Measurements from ENCODE around the gene EPG5. TPM values are rescaled to one million over a fixed set of nuclear protein-coding genes. Genes with fewer than 3 reads are reported as not detected.

Gene EPG5
- total RNA-seq, 4 donors from 2014 or later = 20.4 to 34.3 (median 28.2) TPM

DNA sequence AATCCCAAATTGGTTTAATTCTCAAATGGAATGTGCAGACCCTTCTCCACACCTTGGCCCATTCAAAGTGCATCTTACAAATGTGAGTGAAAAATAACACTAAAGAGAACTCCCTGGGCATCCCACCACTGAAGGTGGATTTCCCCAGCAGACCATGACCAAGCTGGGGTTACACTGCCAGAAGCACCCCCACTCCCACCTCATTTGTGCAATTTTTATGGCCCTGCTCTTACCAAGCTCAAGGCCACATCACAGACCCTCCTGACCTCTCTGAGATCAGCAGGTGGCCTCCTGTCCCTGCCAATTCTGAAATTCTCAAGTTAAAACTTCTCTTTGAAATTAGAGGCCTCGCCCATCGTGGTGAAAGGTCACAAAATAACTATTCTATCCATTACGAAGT is 120.0 kb downstream of the EPG5 start:
- no peak overlapping the region for H3K4me3 ChIP-seq
- H3K36me3 ChIP-seq = peaks cover 8 to 32% (median 16%) of the 10 kb centered on the region in 4 donors
- no peak overlapping the region for H3K27ac ChIP-seq (replicated peaks in 1 of 4)
- H3K4me1 ChIP-seq = peaks cover 0 to 14% (median 12%) of the 10 kb centered on the region in 4 donors
- WGBS = 61% methylated on average over 3 of the region's 3 CpGs
- no peaks in the 10 kb centered on the region for H3K9me3 ChIP-seq
- intact Hi-C loops (cut with DNase I) = no loop called here
- no peak for DNase-seq (ENCODE audit: extremely low spot score)
- H3K27me3 ChIP-seq = no peaks in the 10 kb centered on the region
- TF ChIP-seq POLR2A (IDR thresholded peaks at IDR 0.05; ENCODE audit: low read depth) = no peak
- no peak for TF ChIP-seq EP300 (IDR thresholded peaks at IDR 0.05)
- TF ChIP-seq POLR2AphosphoS5 (IDR thresholded peaks at IDR 0.05) = no peak
- TF ChIP-seq, protein P1, sequence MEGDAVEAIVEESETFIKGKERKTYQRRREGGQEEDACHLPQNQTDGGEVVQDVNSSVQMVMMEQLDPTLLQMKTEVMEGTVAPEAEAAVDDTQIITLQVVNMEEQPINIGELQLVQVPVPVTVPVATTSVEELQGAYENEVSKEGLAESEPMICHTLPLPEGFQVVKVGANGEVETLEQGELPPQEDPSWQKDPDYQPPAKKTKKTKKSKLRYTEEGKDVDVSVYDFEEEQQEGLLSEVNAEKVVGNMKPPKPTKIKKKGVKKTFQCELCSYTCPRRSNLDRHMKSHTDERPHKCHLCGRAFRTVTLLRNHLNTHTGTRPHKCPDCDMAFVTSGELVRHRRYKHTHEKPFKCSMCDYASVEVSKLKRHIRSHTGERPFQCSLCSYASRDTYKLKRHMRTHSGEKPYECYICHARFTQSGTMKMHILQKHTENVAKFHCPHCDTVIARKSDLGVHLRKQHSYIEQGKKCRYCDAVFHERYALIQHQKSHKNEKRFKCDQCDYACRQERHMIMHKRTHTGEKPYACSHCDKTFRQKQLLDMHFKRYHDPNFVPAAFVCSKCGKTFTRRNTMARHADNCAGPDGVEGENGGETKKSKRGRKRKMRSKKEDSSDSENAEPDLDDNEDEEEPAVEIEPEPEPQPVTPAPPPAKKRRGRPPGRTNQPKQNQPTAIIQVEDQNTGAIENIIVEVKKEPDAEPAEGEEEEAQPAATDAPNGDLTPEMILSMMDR (IDR thresholded peaks at IDR 0.05) = no peak

DNA sequence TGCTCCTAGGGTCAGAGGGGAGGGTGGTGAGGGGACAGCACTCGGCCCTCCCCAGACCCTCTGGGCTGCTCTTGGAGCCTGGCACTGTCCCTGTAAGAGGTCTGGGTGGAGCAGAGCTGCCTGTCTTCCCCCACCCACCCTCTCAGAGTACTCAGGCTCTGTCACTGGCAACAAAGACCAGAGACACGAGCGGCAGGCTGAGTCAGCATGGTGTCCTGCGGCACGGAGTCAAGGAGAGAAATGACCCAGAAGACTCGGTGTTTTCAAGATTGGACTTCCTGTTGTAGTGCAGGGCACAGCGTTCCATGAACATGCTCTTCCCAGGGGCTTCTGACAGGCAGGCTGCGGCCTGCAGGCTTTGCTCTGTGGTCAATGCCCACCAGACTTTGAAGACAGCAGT is 121.7 kb downstream of the EPG5 start:
- Histone ChIP-seq H3K4me1 (no peaks in the 10 kb centered on the region), H3K9me3 (no peaks in the 10 kb centered on the region), H3K36me3 (peaks cover 8 to 22% (median 12%) of the 10 kb centered on the region in 4 donors), H3K27ac (replicated peaks in 1 of 4) (no peak overlapping the region), H3K4me3 (no peak overlapping the region), H3K27me3 (peaks cover 0 to 11% (median 0%) of the 10 kb centered on the region in 4 donors)
- 90% methylated on average over 2 of the region's 8 CpGs for WGBS
- DNase-seq (ENCODE audit: extremely low spot score) = no peak
- intact Hi-C loops (cut with DNase I) = no loop called here
- no peak for TF ChIP-seq EP300 (IDR thresholded peaks at IDR 0.05)
- no peak for TF ChIP-seq POLR2AphosphoS5 (IDR thresholded peaks at IDR 0.05)
- TF ChIP-seq, protein P1 (IDR thresholded peaks at IDR 0.05) = no peak
- TF ChIP-seq POLR2A (IDR thresholded peaks at IDR 0.05; ENCODE audit: low read depth) = no peak

- intact Hi-C loops (cut with DNase I) = no loop called here
- TF ChIP-seq EP300 (IDR thresholded peaks at IDR 0.05) (no peak), POLR2AphosphoS5 (IDR thresholded peaks at IDR 0.05) (no peak), POLR2A (IDR thresholded peaks at IDR 0.05; ENCODE audit: low read depth) (no peak)
- TF ChIP-seq, protein P1 (IDR thresholded peaks at IDR 0.05) = no peak
- DNase-seq (ENCODE audit: extremely low spot score) = no peak
- Histone ChIP-seq H3K4me3 (no peak overlapping the region), H3K4me1 (no peaks in the 10 kb centered on the region), H3K9me3 (no peaks in the 10 kb centered on the region), H3K27ac (replicated peaks in 1 of 4) (no peak overlapping the region), H3K36me3 (peaks cover 5 to 18% (median 9%) of the 10 kb centered on the region in 4 donors), H3K27me3 (peaks cover 0 to 16% (median 0%) of the 10 kb centered on the region in 4 donors)
- WGBS = 96% methylated on average over 7 of the region's 7 CpGs
These were observed 122.2 kb downstream of the EPG5 start for GRCh38 chr18:45844938-45845337.

- intact Hi-C loops (cut with DNase I) = no loop called here
- peaks cover 0 to 35% (median 11%) of the 10 kb centered on the region in 4 donors for H3K27me3 ChIP-seq
- 84% methylated on average over 7 of the region's 9 CpGs for WGBS
These were observed 124.1 kb downstream of the EPG5 start for GRCh38 chr18:45843019-45843418.

More at GRCh38 chr18:45843019-45843418, 124.1 kb downstream of the EPG5 start:
- peaks cover 10 to 15% (median 12%) of the 10 kb centered on the region in 4 donors for H3K4me1 ChIP-seq
- no peaks in the 10 kb centered on the region for H3K9me3 ChIP-seq
- H3K4me3 ChIP-seq = no peak overlapping the region
- no peak for DNase-seq (ENCODE audit: extremely low spot score)
- no peak overlapping the region for H3K27ac ChIP-seq (replicated peaks in 1 of 4)
- TF ChIP-seq POLR2A (IDR thresholded peaks at IDR 0.05; ENCODE audit: low read depth) (no peak), EP300 (IDR thresholded peaks at IDR 0.05) (no peak), POLR2AphosphoS5 (IDR thresholded peaks at IDR 0.05) (no peak)
- TF ChIP-seq, protein P1 (IDR thresholded peaks at IDR 0.05) = no peak
- H3K36me3 ChIP-seq = peaks cover 0 to 1% (median 0%) of the 10 kb centered on the region in 4 donors

All from esophagus muscularis mucosa (tissue), 4 donors.